EL (cell line): ENCODE measurements around the gene NTMT1.

Source experiments
- DNase-seq: peaks from one replicate; pipeline ENCODE4 v3.0.0-alpha.2; 2016

Gene NTMT1

GRCh38 chr9:129637673-129638439 is 11.9 kb downstream of the NTMT1 start:
- DNase-seq, result no peak

- DNase-seq, result no peak
These were observed 13.2 kb downstream of the NTMT1 start for GRCh38 chr9:129639034-129639630.

- no peak for DNase-seq
These were observed 13.8 kb downstream of the NTMT1 start for GRCh38 chr9:129639756-129640085.

GRCh38 chr9:129640086-129640870 is 14.3 kb downstream of the NTMT1 start:
- peak; percentile 46 for DNase-seq

GRCh38 chr9:129640871-129641749 is 15.1 kb downstream of the NTMT1 start:
- no peak for DNase-seq

- peak; percentile 97 for DNase-seq
These were observed 16.0 kb downstream of the NTMT1 start, which contains the start of gene ASB6 for GRCh38 chr9:129641750-129642585. Gene ASB6, minus strand, starts transcription at chr9:129642151. Its CDS starts 152 bp downstream, at chr9:129641999.

GRCh38 chr9:129643706-129644105 is 17.7 kb downstream of the NTMT1 start:
- no peak for DNase-seq

- no peak for DNase-seq
These were observed 18.4 kb downstream of the NTMT1 start for GRCh38 chr9:129644365-129644764.

GRCh38 chr9:129644902-129645301 is 18.9 kb downstream of the NTMT1 start:
- DNase-seq, result no peak

GRCh38 chr9:129646252-129646651 is 20.3 kb downstream of the NTMT1 start:
- DNase-seq, result no peak

GRCh38 chr9:129646654-129647053 is 20.7 kb downstream of the NTMT1 start:
- DNase-seq, result no peak

GRCh38 chr9:129647635-129648034 is 21.7 kb downstream of the NTMT1 start:
- no peak for DNase-seq

- DNase-seq, result peak; percentile 61
These were observed 22.3 kb downstream of the NTMT1 start for GRCh38 chr9:129648092-129648763.

- DNase-seq, result no peak
These were observed 22.8 kb downstream of the NTMT1 start for GRCh38 chr9:129648764-129649115.

- no peak for DNase-seq
These were observed 24.0 kb downstream of the NTMT1 start for GRCh38 chr9:129649726-129650679.

GRCh38 chr9:129650680-129651235 is 24.8 kb downstream of the NTMT1 start:
- DNase-seq, result no peak

- DNase-seq, result no peak
These were observed 28.0 kb downstream of the NTMT1 start for GRCh38 chr9:129653823-129654553.

- no peak for DNase-seq
These were observed 28.6 kb downstream of the NTMT1 start for GRCh38 chr9:129654554-129655040.

GRCh38 chr9:129655154-129655553 is 29.2 kb downstream of the NTMT1 start:
- DNase-seq, result no peak
